ENCODE measurements around the gene PSMA6. TPM values are rescaled to one million over a fixed set of nuclear protein-coding genes. Genes with fewer than 3 reads are reported as not detected.
"Not testable (repeated sequence)": the region's sequence is repeated elsewhere in the genome, so short reads cannot be mapped to it uniquely, and the experiment has no call there.

Gene PSMA6
- total RNA-seq, 1 donor from 2014 or later, result 178 TPM

- intact Hi-C loops (cut with DNase I), result no loop called here
- no peak for DNase-seq
- ATAC-seq (ENCODE audit: poor library complexity), result no peak
Observed at GRCh38 chr14:35277179-35277578, 15.0 kb upstream of the PSMA6 start.

- intact Hi-C loops (cut with DNase I), result no loop called here
- no peak for DNase-seq
- no peak for ATAC-seq (ENCODE audit: poor library complexity)
Observed at GRCh38 chr14:35279369-35279768, 12.8 kb upstream of the PSMA6 start.

GRCh38 chr14:35281341-35281740, 10.8 kb upstream of the PSMA6 start:
- ATAC-seq (ENCODE audit: poor library complexity) (no peak), DNase-seq (no peak)
- intact Hi-C loops (cut with DNase I), result no loop called here

GRCh38 chr14:35284506-35284905, 7.7 kb upstream of the PSMA6 start:
- DNase-seq, result no peak
- intact Hi-C loops (cut with DNase I), result no loop called here
- ATAC-seq (ENCODE audit: poor library complexity), result no peak

GRCh38 chr14:35285168-35286002, 6.8 kb upstream of the PSMA6 start:
- intact Hi-C loops (cut with DNase I), result no loop called here
- ATAC-seq (ENCODE audit: poor library complexity) (peak; percentile 66), DNase-seq (no peak)

GRCh38 chr14:35286003-35286600, 6.1 kb upstream of the PSMA6 start:
- ATAC-seq (ENCODE audit: poor library complexity) (peak; percentile 28), DNase-seq (no peak)
- intact Hi-C loops (cut with DNase I), result no loop called here

- intact Hi-C loops (cut with DNase I), result no loop called here
- DNase-seq (no peak), ATAC-seq (ENCODE audit: poor library complexity) (no peak)
Observed at GRCh38 chr14:35286707-35287106, 5.5 kb upstream of the PSMA6 start.

- no peak for DNase-seq
- ATAC-seq (ENCODE audit: poor library complexity), result no peak
- intact Hi-C loops (cut with DNase I), result no loop called here
Observed at GRCh38 chr14:35287431-35288013, 4.7 kb upstream of the PSMA6 start.

- intact Hi-C loops (cut with DNase I), result no loop called here
- no peak for ATAC-seq (ENCODE audit: poor library complexity)
- DNase-seq, result no peak
Observed at GRCh38 chr14:35289623-35290022, 2.6 kb upstream of the PSMA6 start.

GRCh38 chr14:35292770-35293561, 784 bp downstream of the PSMA6 start:
- intact Hi-C loops (cut with DNase I), result loop anchor here (2.0 kb wide), 1 partner anchor 110 kb away; no protein-coding TSS in a partner anchor
- ATAC-seq (ENCODE audit: poor library complexity), result no peak
- DNase-seq, result no peak

- DNase-seq (no peak), ATAC-seq (ENCODE audit: poor library complexity) (no peak)
- intact Hi-C loops (cut with DNase I), result no loop called here
Observed at GRCh38 chr14:35295845-35296161, 3.6 kb downstream of the PSMA6 start.

- intact Hi-C loops (cut with DNase I), result no loop called here
- DNase-seq (no peak), ATAC-seq (ENCODE audit: poor library complexity) (no peak)
Observed at GRCh38 chr14:35296545-35296944, 4.4 kb downstream of the PSMA6 start.

GRCh38 chr14:35297706-35298105, 5.5 kb downstream of the PSMA6 start:
- ATAC-seq (ENCODE audit: poor library complexity) (no peak), DNase-seq (no peak)
- intact Hi-C loops (cut with DNase I), result no loop called here

- intact Hi-C loops (cut with DNase I), result no loop called here
- ATAC-seq (ENCODE audit: poor library complexity) (no peak), DNase-seq (no peak)
Observed at GRCh38 chr14:35298351-35298750, 6.2 kb downstream of the PSMA6 start.

- intact Hi-C loops (cut with DNase I), result loop anchor here (5.0 kb wide), 1 partner anchor 38 kb away; no protein-coding TSS in a partner anchor
- no peak for DNase-seq
Observed at GRCh38 chr14:35299708-35300107, 7.5 kb downstream of the PSMA6 start.

GRCh38 chr14:35300228-35300627, 8.0 kb downstream of the PSMA6 start:
- ATAC-seq (ENCODE audit: poor library complexity), result no peak
- intact Hi-C loops (cut with DNase I), result loop anchor here (5.0 kb wide), 1 partner anchor 37 kb away; no protein-coding TSS in a partner anchor
- no peak for DNase-seq

More at GRCh38 chr14:35299708-35300107, 7.5 kb downstream of the PSMA6 start:
- ATAC-seq (ENCODE audit: poor library complexity), result no peak

GRCh38 chr14:35301334-35301733, 9.2 kb downstream of the PSMA6 start:
- ATAC-seq (ENCODE audit: poor library complexity); DNase-seq: not testable (repeated sequence)
- intact Hi-C loops (cut with DNase I), result loop anchor here (5.0 kb wide), 1 partner anchor 36 kb away; no protein-coding TSS in a partner anchor

GRCh38 chr14:35301735-35302528, 9.8 kb downstream of the PSMA6 start:
- no peak for DNase-seq
- intact Hi-C loops (cut with DNase I), result loop anchor here (5.0 kb wide), 1 partner anchor 35 kb away; no protein-coding TSS in a partner anchor
- ATAC-seq (ENCODE audit: poor library complexity), result no peak

All from Right ventricle myocardium superior (tissue), 1 donor.